CD4-positive, alpha-beta T cell treated with Interleukin-4 for 1 hour (primary cell): ENCODE measurements around the gene CD36.

Experiments used
- DNase-seq, 2 donors: peaks; one replicate each; pipeline ENCODE4 v3.0.0-alpha.2; 2020 to 2022

Gene CD36

GRCh38 chr7:80637911-80638765 lies at the start of gene CD36:
CD36 (plus strand) TSS chr7:80638642; CDS start chr7:80646741, 8,099 bp downstream.
- peak in 1 of 2 donors; percentile 8 for DNase-seq

- DNase-seq, result no peak
Measured at GRCh38 chr7:80589631-80590030, 48.8 kb upstream of the CD36 start.

- DNase-seq, result no peak
Measured at GRCh38 chr7:80591654-80592053, 46.8 kb upstream of the CD36 start.

- DNase-seq, result no peak
Measured at GRCh38 chr7:80593869-80594586, 44.4 kb upstream of the CD36 start.

- DNase-seq, result no peak
Measured at GRCh38 chr7:80596933-80597517, 41.4 kb upstream of the CD36 start.

- no peak for DNase-seq
Measured at GRCh38 chr7:80597875-80598274, 40.6 kb upstream of the CD36 start.

- DNase-seq, result no peak
Measured at GRCh38 chr7:80600046-80600445, 38.4 kb upstream of the CD36 start.

- no peak for DNase-seq
Measured at GRCh38 chr7:80601999-80602398, 36.4 kb upstream of the CD36 start.

GRCh38 chr7:80603940-80604339 lies 34.5 kb upstream of the CD36 start:
- DNase-seq, result no peak

GRCh38 chr7:80604436-80604835 lies 34.0 kb upstream of the CD36 start:
- no peak for DNase-seq

- DNase-seq, result no peak
Measured at GRCh38 chr7:80607136-80607535, 31.3 kb upstream of the CD36 start.

GRCh38 chr7:80608336-80608735 lies 30.1 kb upstream of the CD36 start:
- no peak for DNase-seq

- no peak for DNase-seq
Measured at GRCh38 chr7:80609751-80610150, 28.7 kb upstream of the CD36 start.

- no peak for DNase-seq
Measured at GRCh38 chr7:80611353-80611752, 27.1 kb upstream of the CD36 start.

GRCh38 chr7:80611779-80612178 lies 26.7 kb upstream of the CD36 start:
- DNase-seq, result no peak

GRCh38 chr7:80612880-80613279 lies 25.6 kb upstream of the CD36 start:
- no peak for DNase-seq

GRCh38 chr7:80613519-80613918 lies 24.9 kb upstream of the CD36 start:
- DNase-seq, result no peak

- no peak for DNase-seq
Measured at GRCh38 chr7:80614851-80615271, 23.6 kb upstream of the CD36 start.

GRCh38 chr7:80618096-80618495 lies 20.3 kb upstream of the CD36 start:
- DNase-seq, result no peak

- no peak for DNase-seq
Measured at GRCh38 chr7:80619741-80620140, 18.7 kb upstream of the CD36 start.

- no peak for DNase-seq
Measured at GRCh38 chr7:80622541-80622940, 15.9 kb upstream of the CD36 start.

GRCh38 chr7:80623503-80624252 lies 14.8 kb upstream of the CD36 start:
- no peak for DNase-seq

- DNase-seq, result no peak
Measured at GRCh38 chr7:80624763-80625162, 13.7 kb upstream of the CD36 start.
